ENCODE data around the gene IGFBP7.

DNA sequence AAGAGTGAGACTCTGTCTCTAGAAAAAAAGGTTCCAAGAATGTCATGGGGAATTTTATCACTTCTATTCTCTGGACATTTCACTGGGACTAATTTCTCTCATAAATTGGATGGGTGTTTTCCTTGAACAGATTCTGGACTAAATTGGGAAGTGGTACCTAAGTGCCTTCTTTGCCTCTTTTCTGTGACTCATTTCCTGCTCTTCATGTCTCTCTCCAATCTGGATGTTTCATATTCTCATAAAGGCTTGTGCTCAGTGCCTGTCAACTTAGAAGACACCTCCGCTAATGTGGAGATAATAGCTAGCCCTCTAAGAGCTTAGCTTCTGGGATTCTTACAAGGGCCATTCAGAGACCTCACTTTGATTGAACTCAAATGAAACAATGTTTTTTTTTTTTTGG lies 38.0 kb upstream of the IGFBP7 start:
- TF ChIP-seq, protein P1, sequence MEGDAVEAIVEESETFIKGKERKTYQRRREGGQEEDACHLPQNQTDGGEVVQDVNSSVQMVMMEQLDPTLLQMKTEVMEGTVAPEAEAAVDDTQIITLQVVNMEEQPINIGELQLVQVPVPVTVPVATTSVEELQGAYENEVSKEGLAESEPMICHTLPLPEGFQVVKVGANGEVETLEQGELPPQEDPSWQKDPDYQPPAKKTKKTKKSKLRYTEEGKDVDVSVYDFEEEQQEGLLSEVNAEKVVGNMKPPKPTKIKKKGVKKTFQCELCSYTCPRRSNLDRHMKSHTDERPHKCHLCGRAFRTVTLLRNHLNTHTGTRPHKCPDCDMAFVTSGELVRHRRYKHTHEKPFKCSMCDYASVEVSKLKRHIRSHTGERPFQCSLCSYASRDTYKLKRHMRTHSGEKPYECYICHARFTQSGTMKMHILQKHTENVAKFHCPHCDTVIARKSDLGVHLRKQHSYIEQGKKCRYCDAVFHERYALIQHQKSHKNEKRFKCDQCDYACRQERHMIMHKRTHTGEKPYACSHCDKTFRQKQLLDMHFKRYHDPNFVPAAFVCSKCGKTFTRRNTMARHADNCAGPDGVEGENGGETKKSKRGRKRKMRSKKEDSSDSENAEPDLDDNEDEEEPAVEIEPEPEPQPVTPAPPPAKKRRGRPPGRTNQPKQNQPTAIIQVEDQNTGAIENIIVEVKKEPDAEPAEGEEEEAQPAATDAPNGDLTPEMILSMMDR (IDR thresholded peaks at IDR 0.05): no peak
- TF ChIP-seq POLR2AphosphoS5 (IDR thresholded peaks at IDR 0.05) (no peak), POLR2A (IDR thresholded peaks at IDR 0.05) (no peak)
